Suppressor macrophage treated with lipopolysaccharide for 4 hours (primary cell): Measurements from ENCODE around the gene DDB1.
A peak's percentile ranks its signal among the peaks of the same experiment; 100 is the strongest.

Experiments
- DNase-seq: peaks from one replicate; pipeline ENCODE4 v3.0.0-alpha.2; 2020

The DDB1 gene

GRCh38 chr11:61334434-61335354 lies 1.8 kb upstream of the DDB1 start:
- no peak for DNase-seq

GRCh38 chr11:61333550-61334433 lies 887 bp upstream of the DDB1 start:
- DNase-seq, result no peak

- DNase-seq, result no peak
These were observed 566 bp downstream of the DDB1 start for GRCh38 chr11:61332281-61332796.

- peak; percentile 63 for DNase-seq
These were observed 1.3 kb downstream of the DDB1 start for GRCh38 chr11:61331651-61332050.

- no peak for DNase-seq
These were observed 3.0 kb downstream of the DDB1 start for GRCh38 chr11:61329871-61330270.

- DNase-seq, result no peak
These were observed 4.6 kb downstream of the DDB1 start for GRCh38 chr11:61328351-61328750.

GRCh38 chr11:61327669-61328071 lies 5.2 kb downstream of the DDB1 start:
- DNase-seq, result no peak

- DNase-seq, result no peak
These were observed 7.1 kb downstream of the DDB1 start for GRCh38 chr11:61325649-61326414.

- no peak for DNase-seq
These were observed 17.6 kb downstream of the DDB1 start for GRCh38 chr11:61315260-61315659.

GRCh38 chr11:61310749-61311148 lies 22.2 kb downstream of the DDB1 start:
- DNase-seq, result no peak

GRCh38 chr11:61309739-61310138 lies 23.2 kb downstream of the DDB1 start:
- DNase-seq, result no peak

- no peak for DNase-seq
These were observed 23.8 kb downstream of the DDB1 start for GRCh38 chr11:61309141-61309540.

GRCh38 chr11:61307354-61307753 lies 25.6 kb downstream of the DDB1 start:
- no peak for DNase-seq

- DNase-seq, result no peak
These were observed 26.7 kb downstream of the DDB1 start for GRCh38 chr11:61306221-61306620.

- no peak for DNase-seq
These were observed 27.5 kb downstream of the DDB1 start for GRCh38 chr11:61305417-61305816.

- DNase-seq, result no peak
These were observed 29.2 kb downstream of the DDB1 start for GRCh38 chr11:61303725-61304124.

- no peak for DNase-seq
These were observed 30.4 kb downstream of the DDB1 start for GRCh38 chr11:61302550-61302949.

GRCh38 chr11:61298663-61299244 lies 34.2 kb downstream of the DDB1 start:
- DNase-seq, result no peak

GRCh38 chr11:61297746-61298145 lies 35.2 kb downstream of the DDB1 start:
- DNase-seq, result peak; percentile 65

- DNase-seq, result no peak
These were observed 35.6 kb downstream of the DDB1 start for GRCh38 chr11:61297341-61297740.

GRCh38 chr11:61295596-61295926 lies 37.3 kb downstream of the DDB1 start:
- DNase-seq, result no peak
